ENCODE measurements around the gene TBRG1. TPM values are rescaled to one million over a fixed set of nuclear protein-coding genes. Genes with fewer than 3 reads are reported as not detected.

TBRG1 gene
- total and polyA plus RNA-seq, 2 of the 4 experiments (the other 2 are of a cell fraction) = 13.3 to 23.2 TPM

- Histone ChIP-seq H2AK9ac (replicated peaks; ENCODE audit: low read depth, low read length, poor library complexity) (no peak overlapping the region), H3K23ac (ENCODE audit: low read depth, low read length) (no peak overlapping the region), H3K36me3 (ENCODE audit: control insufficient read depth, insufficient read depth, low read length) (no peaks in the 10 kb centered on the region), H3K4me3 (ENCODE audit: insufficient read depth, low read depth, low read length) (no peak overlapping the region), H3K18ac (ENCODE audit: low read depth, low read length) (no peak overlapping the region), H3K14ac (replicated peaks; ENCODE audit: low read depth, low read length) (no peak overlapping the region), H2BK15ac (ENCODE audit: low read depth, low read length) (no peak overlapping the region), H3K4me1 (ENCODE audit: control insufficient read depth, insufficient read depth, low read length) (no peaks in the 10 kb centered on the region), H2BK20ac (ENCODE audit: low read depth, low read length) (no peak overlapping the region), H3K9me3 (ENCODE audit: control insufficient read depth, insufficient read depth, low read length) (no peaks in the 10 kb centered on the region), H3K79me1 (ENCODE audit: low read depth in 1 of 2, low read length in 2 of 2) (no peaks in the 10 kb centered on the region), H4K8ac (ENCODE audit: low read depth in 2 of 2, low read length in 2 of 2) (no peak overlapping the region), H4K20me1 (ENCODE audit: insufficient read depth, low read length) (no peaks in the 10 kb centered on the region), H4K91ac (ENCODE audit: insufficient read depth, low read depth, low read length) (no peak overlapping the region), H2AFZ (replicated peaks; ENCODE audit: low read length, poor library complexity) (no peak overlapping the region), H3K27me3 (ENCODE audit: control insufficient read depth, insufficient read depth, low read length) (no peaks in the 10 kb centered on the region), H3K4ac (ENCODE audit: low read depth, low read length) (no peak overlapping the region), H3K56ac (ENCODE audit: extremely low read depth, insufficient read depth, low read length) (no peak overlapping the region), H3K4me2 (ENCODE audit: low read depth, low read length) (no peak overlapping the region), H3K9me1 (ENCODE audit: insufficient read depth, low read length) (no peaks in the 10 kb centered on the region), H4K5ac (ENCODE audit: low read depth, low read length) (no peak overlapping the region), H2BK120ac (ENCODE audit: low read depth, low read length) (no peak overlapping the region), H2BK5ac (ENCODE audit: low read depth, low read length, poor library complexity, severe bottlenecking) (no peak overlapping the region), H3K27ac (ENCODE audit: insufficient read depth, low read length) (no peak overlapping the region), H2AK5ac (ENCODE audit: low read depth, low read length) (no peak overlapping the region), H3K9ac (ENCODE audit: low read depth, low read length) (no peak overlapping the region)
- DNase-seq = no peak
- POLR2A ChIA-PET (ENCODE audit: unreplicated experiment) = no interaction called here
- intact Hi-C loops (cut with micrococcal nuclease) = no loop called here
- TF ChIP-seq MAZ (IDR thresholded peaks at IDR 0.05; ENCODE audit: borderline replicate concordance, low read depth, low read length) (no peak), RCOR1 (IDR thresholded peaks at IDR 0.05; ENCODE audit: insufficient replicate concordance, low read length) (no peak), NFE2L2 (IDR thresholded peaks at IDR 0.05; ENCODE audit: low read depth, low read length) (no peak), FOS (IDR thresholded peaks at IDR 0.05; ENCODE audit: low read depth, low read length) (no peak), BHLHE40 (IDR thresholded peaks at IDR 0.05; ENCODE audit: low read depth, low read length) (no peak)
- ATAC-seq (ENCODE audit: low read depth) = no peak
- CTCF ChIA-PET = interaction anchor here (0.6 to 1.4 kb wide), 4 partner anchors 11 to 423 kb away, joined by 3 to 4 read pairs (median 4); no protein-coding TSS in a partner anchor
- BruUV-seq (replicated peaks) = no TSS peak
- dilution Hi-C loops (cut with HindIII; ENCODE audit: low sequenced_read_pairs, unreplicated experiment) = no loop called here
- in situ Hi-C loops (cut with MboI; ENCODE audit: low sequenced_read_pairs) = no loop called here
- no CpG with 5 or more reads among the region's 5 CpGs for WGBS, 2 experiments (ENCODE audit: extremely low coverage in 2 of 2, insufficient read length in 1 of 2)
Observed at GRCh38 chr11:124600621-124601320, 21.9 kb upstream of the TBRG1 start.
